Activated T-helper 2 cell treated with anti-CD3 and anti-CD28 coated beads, Interferon-gamma antibody, Interleukin-2, Interleukin-4, amounts not matched to agents 10 μg/mL and 5 μg/mL and 100 μg/mL, durations not matched to agents 14 hours and 24 hours and 36 hours (primary cell): ENCODE results near the gene MED31. TPM values are rescaled to one million over a fixed set of nuclear protein-coding genes. Genes with fewer than 3 reads are reported as not detected.
A peak's percentile ranks its signal among the peaks of the same experiment; 100 is the strongest.
"Not testable (repeated sequence)": the region's sequence is repeated elsewhere in the genome, so short reads cannot be mapped to it uniquely, and the experiment has no call there.

Source experiments
- DNase-seq: peaks from one replicate; pipeline ENCODE4 v3.0.0; 2021; ENCODE audit warnings: low spot score
- H3K27ac Mint-ChIP-seq: one replicate; pipeline ENCODE4 v1.8.0; 2021; ENCODE audit warnings: mixed read lengths
- H3K27me3 Mint-ChIP-seq: one replicate; pipeline ENCODE4 v1.8.0; 2021; ENCODE audit warnings: low read depth, mixed read lengths
- H3K36me3 Mint-ChIP-seq: one replicate; pipeline ENCODE4 v1.8.0; 2021; ENCODE audit warnings: low read depth, mixed read lengths
- H3K4me1 Mint-ChIP-seq: one replicate; pipeline ENCODE4 v1.8.0; 2021; ENCODE audit warnings: low read depth, mixed read lengths
- H3K4me3 Mint-ChIP-seq: one replicate; pipeline ENCODE4 v1.8.0; 2021; ENCODE audit warnings: low read depth, mild to moderate bottlenecking, moderate library complexity, mixed read lengths
- H3K9me3 Mint-ChIP-seq: one replicate; pipeline ENCODE4 v1.8.0; 2021; ENCODE audit warnings: mixed read lengths
- intact Hi-C: fragments of 100-400 bp; cut with micrococcal nuclease; formaldehyde crosslinking; loops from one replicate; pipeline ENCODE4 v1.15.1; 2023
- total RNA-seq: library from RNA; stranded (reverse); gene quantifications from 2 replicates; pipeline ENCODE4 v1.2.3, GENCODE V29; 2022

The MED31 gene
- 19.1 and 24.2 TPM in 2 replicates for total RNA-seq

GRCh38 chr17:6651354-6651918, at the start of gene MED31, which contains the start of gene C17orf100:
Gene MED31 (minus strand): TSS chr17:6651605. CDS start chr17:6651528, 77 bp downstream.
Gene C17orf100 (plus strand): TSS chr17:6651762. CDS start chr17:6651914, 152 bp downstream.
- intact Hi-C loops, result loop anchor here (1.0 to 10.0 kb wide), 3 partner anchors 11 to 363 kb away; partner anchors contain the start of genes KIAA0753 and XAF1

DNA sequence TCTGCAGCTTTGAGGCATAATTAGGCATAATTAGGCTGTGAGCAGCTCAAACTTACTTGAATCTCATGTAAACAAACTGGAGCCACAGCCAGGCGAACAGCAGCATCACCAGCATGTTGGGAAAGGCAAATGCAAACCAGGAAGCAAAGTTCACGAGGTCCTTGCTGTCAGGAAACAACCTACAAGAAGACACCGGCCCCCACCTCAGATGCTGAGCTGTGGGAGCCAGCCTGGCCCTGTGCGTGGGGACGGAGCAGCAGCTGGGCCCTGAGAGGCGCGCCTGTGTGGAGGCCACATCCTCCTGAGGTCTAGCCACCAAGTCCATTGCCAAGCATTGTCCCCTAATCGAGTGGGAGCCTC, 49.5 kb upstream of the MED31 start:
- DNase-seq, result no peak
- Mint-ChIP-seq H3K4me3 (no peak overlapping the region), H3K9me3 (no peaks in the 10 kb centered on the region), H3K27me3 (peaks cover 1% of the 10 kb centered on the region), H3K27ac (no peak overlapping the region), H3K36me3 (no peaks in the 10 kb centered on the region), H3K4me1 (no peaks in the 10 kb centered on the region)
- intact Hi-C loops, result no loop called here

More at GRCh38 chr17:6651354-6651918, at the start of gene MED31, which contains the start of gene C17orf100:
- peak; percentile 94 for DNase-seq
- Mint-ChIP-seq H3K4me3 (peak within 1 kb of the TSS; percentile 96), H3K27ac (peak within 1 kb of the TSS; percentile 99), H3K36me3 (peaks cover 36% of the 10 kb centered on the region), H3K9me3 (no peaks in the 10 kb centered on the region), H3K4me1 (peaks cover 51% of the 10 kb centered on the region), H3K27me3 (peaks cover 25% of the 10 kb centered on the region)

DNA sequence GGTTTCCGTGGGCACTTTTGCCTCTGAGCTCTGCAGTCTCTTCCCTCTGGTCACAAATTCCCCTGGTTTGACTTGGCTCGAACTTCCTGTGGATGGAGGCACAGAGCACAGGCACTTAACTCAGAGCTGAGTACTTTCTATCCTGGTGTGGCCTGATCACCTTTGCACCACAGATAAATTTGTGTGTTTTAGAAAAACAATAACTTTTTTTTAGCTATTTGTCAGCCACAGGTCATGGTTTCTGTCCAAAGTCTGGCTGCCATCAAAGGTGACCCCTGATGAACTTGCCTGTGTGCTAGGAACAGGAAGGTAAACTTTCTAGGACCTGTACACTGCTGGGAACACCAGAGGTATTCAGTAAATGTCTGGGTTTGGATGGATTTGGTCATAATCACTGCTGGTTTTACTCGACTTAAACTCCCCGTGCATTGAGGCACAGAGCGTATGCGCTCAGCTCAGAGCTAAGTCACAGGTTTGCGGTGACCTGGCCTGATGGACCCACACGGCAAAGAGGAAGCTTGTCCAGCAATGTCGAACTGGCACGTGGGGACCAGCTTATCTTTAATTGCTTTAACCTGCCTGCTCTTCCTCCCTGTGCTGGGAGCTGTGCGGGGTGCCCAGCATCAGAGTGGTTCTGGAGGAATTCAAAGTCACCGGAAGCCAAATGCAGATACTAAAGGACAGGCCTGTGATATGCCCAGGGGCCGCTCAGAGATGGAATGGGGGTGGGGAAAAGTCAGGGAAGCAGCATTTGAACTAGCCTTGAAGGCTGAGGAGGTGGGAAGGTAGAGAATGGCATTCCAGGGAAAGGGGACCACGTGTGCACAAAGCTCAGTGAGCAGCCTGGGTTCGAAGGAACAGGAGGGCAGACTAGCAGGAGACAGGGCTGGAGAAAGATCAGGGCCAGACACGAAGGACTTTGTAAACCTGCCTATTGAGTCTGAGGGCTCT, 48.9 kb upstream of the MED31 start:
- no peak for DNase-seq

GRCh38 chr17:6698004-6698403, 46.6 kb upstream of the MED31 start:
- H3K9me3 Mint-ChIP-seq, result no peaks in the 10 kb centered on the region
- peaks cover 7% of the 10 kb centered on the region for H3K27me3 Mint-ChIP-seq
- no peak overlapping the region for H3K27ac Mint-ChIP-seq
- no peaks in the 10 kb centered on the region for H3K36me3 Mint-ChIP-seq
- no peak for DNase-seq
- intact Hi-C loops, result no loop called here
- H3K4me3 Mint-ChIP-seq, result no peak overlapping the region
- no peaks in the 10 kb centered on the region for H3K4me1 Mint-ChIP-seq

More for the DNA sequence above, 48.9 kb upstream of the MED31 start:
- H3K4me3 Mint-ChIP-seq, result no peak overlapping the region
- H3K9me3 Mint-ChIP-seq, result no peaks in the 10 kb centered on the region
- intact Hi-C loops, result no loop called here
- H3K27ac Mint-ChIP-seq, result no peak overlapping the region
- peaks cover 1% of the 10 kb centered on the region for H3K27me3 Mint-ChIP-seq
- no peaks in the 10 kb centered on the region for H3K4me1 Mint-ChIP-seq
- no peaks in the 10 kb centered on the region for H3K36me3 Mint-ChIP-seq

DNA sequence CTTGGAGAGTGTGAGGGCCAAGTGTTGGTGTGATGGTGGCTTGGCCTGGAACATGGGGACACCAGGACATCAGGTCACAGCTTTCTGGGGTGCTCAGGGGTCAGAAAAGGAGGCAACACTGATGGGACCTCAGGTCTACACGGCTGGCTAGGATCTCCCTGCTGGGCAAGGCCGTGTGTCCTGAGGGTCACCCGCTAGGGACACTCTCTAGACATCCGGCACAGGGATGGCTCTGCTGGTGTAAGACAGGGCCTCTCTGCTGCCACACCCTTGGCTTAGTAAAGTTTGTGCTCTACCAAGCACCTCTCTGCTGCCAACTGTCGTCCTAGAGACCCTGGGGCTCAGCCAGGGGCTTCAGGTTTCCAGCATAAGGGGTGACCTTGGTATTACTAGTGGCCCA, 45.5 kb upstream of the MED31 start:
- H3K27ac Mint-ChIP-seq, result no peak overlapping the region
- H3K27me3 Mint-ChIP-seq, result peaks cover 9% of the 10 kb centered on the region
- intact Hi-C loops, result no loop called here
- no peak overlapping the region for H3K4me3 Mint-ChIP-seq
- DNase-seq, result no peak
- no peaks in the 10 kb centered on the region for H3K36me3 Mint-ChIP-seq
- H3K9me3 Mint-ChIP-seq, result no peaks in the 10 kb centered on the region
- no peaks in the 10 kb centered on the region for H3K4me1 Mint-ChIP-seq

DNA sequence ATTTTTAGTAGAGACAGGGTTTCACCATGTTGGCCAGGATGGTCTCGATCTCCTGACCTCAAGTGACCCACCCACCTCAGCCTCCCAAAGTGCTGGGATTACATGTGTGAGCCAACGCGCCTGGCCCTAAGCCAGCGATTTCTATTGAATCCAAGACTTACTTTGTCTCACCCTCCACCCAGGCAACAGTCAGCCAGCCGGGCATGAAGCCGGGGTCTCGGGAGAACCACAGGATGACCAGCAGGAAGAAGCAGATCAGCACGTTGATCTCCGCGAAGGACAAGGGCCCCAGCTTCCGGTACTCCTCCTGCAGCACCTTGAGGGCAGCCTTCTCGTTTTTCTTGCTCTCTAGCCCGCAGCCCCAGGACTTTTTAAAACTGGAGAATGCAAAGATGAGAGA, 44.2 kb upstream of the MED31 start:
- Mint-ChIP-seq H3K9me3 (no peaks in the 10 kb centered on the region), H3K36me3 (no peaks in the 10 kb centered on the region), H3K4me1 (no peaks in the 10 kb centered on the region), H3K4me3 (no peak overlapping the region), H3K27me3 (peaks cover 13% of the 10 kb centered on the region), H3K27ac (no peak overlapping the region)
- DNase-seq, result no peak
- intact Hi-C loops, result no loop called here

DNA sequence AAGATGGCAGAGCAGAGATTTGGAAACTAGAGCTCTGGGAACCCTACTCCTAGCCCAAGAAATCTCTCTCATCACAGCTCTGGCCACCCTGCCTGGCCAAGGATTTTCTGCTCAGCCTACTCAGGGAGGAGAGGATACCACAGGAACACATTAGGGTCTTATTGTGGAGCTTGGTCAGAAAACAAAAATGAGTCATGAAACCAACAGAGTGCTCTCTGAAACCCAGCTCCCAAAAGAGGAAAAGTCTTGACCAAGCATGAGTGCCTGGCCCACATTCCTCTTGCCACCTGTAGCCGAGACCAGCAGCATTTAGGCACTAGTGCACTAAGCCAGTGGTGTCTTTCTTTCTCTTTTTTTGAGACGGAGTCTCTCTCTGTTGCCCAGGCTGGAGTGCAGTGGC, 43.6 kb upstream of the MED31 start:
- no peaks in the 10 kb centered on the region for H3K4me1 Mint-ChIP-seq
- intact Hi-C loops, result no loop called here
- no peaks in the 10 kb centered on the region for H3K36me3 Mint-ChIP-seq
- peaks cover 13% of the 10 kb centered on the region for H3K27me3 Mint-ChIP-seq
- DNase-seq, result no peak
- H3K27ac Mint-ChIP-seq, result no peak overlapping the region
- no peak overlapping the region for H3K4me3 Mint-ChIP-seq
- no peaks in the 10 kb centered on the region for H3K9me3 Mint-ChIP-seq

DNA sequence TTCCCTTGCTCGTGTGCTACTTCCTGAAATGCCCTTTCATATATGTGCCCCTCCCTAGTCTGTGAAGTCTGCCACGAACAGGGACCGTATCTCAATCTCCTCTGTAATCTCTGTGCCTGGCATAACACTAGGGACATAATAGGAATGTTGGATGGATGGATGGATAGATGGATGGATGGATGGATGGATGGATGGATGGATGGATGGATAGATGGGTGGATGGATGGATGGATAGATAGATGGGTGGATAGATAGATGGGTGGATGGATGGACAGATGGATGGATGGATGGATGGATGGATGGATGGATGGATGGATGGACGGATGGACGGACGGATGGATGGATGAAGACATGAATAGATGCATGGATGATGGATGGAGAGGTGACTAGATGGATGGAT, 40.6 kb upstream of the MED31 start:
- H3K4me1 Mint-ChIP-seq, H3K4me3 Mint-ChIP-seq, H3K36me3 Mint-ChIP-seq, intact Hi-C loops, DNase-seq, H3K27ac Mint-ChIP-seq, H3K9me3 Mint-ChIP-seq: not testable (repeated sequence)
- peaks cover 16% of the 10 kb centered on the region for H3K27me3 Mint-ChIP-seq

- Mint-ChIP-seq H3K27ac (no peak overlapping the region), H3K4me3 (no peak overlapping the region), H3K4me1 (no peaks in the 10 kb centered on the region), H3K27me3 (peaks cover 16% of the 10 kb centered on the region), H3K36me3 (no peaks in the 10 kb centered on the region), H3K9me3 (no peaks in the 10 kb centered on the region)
- DNase-seq, result no peak
- intact Hi-C loops, result no loop called here
Measured at GRCh38 chr17:6691546-6691945, 40.1 kb upstream of the MED31 start.

DNA sequence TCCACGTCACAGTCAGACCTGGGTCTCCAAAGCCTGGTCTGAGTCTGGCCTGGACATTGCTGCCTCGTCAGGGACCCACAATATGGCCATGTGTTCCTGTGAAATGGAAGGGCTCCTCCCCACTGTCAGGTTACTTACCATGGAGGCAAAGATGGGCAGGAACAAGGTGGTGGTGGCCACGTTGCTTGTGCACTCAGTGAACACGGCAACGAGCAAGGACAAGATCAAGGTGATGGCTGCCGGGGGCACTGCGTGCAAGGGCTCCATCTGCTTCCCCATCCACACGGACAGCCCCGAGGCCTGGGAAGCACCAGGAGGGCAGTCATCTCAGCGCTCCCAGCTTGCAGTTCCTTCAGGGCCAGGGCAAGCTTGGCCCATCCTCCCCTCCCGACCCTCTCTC, 39.2 kb upstream of the MED31 start:
- Mint-ChIP-seq H3K4me1 (no peaks in the 10 kb centered on the region), H3K36me3 (no peaks in the 10 kb centered on the region), H3K27me3 (peaks cover 16% of the 10 kb centered on the region), H3K9me3 (no peaks in the 10 kb centered on the region), H3K4me3 (no peak overlapping the region), H3K27ac (no peak overlapping the region)
- DNase-seq, result no peak
- intact Hi-C loops, result no loop called here

DNA sequence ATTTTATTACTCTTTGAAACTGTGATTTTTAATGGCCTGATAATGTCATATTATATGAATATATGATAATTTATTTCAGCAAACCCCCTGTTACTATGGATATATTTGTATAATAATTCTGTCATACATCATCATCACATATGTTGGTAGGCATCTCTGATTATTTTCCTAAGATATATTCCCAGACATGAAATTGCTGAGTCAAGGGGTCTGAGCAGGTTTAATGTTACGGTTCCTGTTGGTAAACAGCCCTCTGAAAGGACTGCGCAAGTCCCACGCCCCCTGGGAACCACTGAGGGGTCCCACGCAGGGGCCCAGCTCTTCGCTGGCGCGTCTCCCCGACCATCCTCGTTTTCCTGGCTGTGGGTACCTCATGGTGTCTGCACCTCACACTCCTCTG, 37.5 kb upstream of the MED31 start:
- DNase-seq, result no peak
- Mint-ChIP-seq H3K4me3 (no peak overlapping the region), H3K4me1 (no peaks in the 10 kb centered on the region), H3K9me3 (no peaks in the 10 kb centered on the region), H3K36me3 (no peaks in the 10 kb centered on the region), H3K27me3 (peaks cover 8% of the 10 kb centered on the region), H3K27ac (no peak overlapping the region)
- intact Hi-C loops, result no loop called here

DNA sequence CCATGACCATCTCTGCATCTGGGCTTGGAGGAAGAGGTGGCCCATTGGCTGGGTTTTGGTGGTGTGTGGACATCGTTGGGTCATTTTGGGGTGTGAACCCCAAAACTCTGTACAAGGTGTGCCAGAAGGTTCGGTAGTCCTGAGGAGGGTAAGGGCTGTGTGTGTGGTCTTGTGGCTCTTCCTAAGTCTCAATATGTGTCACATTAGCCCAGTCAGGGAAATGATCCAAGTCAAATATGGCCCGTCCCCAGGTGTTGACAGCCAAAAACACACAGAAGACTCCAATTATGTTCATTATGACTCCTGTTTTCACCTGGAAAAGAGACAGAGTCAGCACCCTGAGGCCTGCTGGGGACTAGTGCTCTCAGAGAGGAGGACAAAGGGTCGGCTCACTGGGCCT, 34.6 kb upstream of the MED31 start:
- Mint-ChIP-seq H3K36me3 (no peaks in the 10 kb centered on the region), H3K4me3 (no peak overlapping the region), H3K9me3 (no peaks in the 10 kb centered on the region), H3K27me3 (peaks cover 17% of the 10 kb centered on the region), H3K4me1 (no peaks in the 10 kb centered on the region), H3K27ac (no peak overlapping the region)
- DNase-seq, result no peak
- intact Hi-C loops, result no loop called here
